ENCODE results near the gene ZNF358.

DNA sequence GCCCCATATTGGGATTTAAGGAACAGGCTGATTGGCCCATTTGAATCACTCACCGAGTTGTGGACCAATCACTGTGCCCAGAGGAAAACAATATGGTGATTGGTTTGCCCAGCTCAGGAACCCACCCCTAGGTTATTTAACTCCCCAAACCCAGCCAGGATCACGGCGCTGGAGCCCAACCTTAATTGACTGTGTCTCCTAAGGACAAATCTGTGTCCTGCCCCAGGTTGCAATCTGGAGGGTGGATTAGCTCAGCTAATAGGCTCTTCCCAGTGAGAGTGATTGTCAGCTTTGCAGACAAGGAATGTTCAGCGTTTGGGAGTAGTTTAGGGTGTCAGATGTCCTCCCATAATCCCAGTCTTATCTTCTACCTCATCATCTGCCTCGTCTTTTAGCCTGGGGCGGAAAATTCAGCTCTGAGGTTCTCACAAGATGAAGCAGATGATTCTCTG lies 3.5 kb upstream of the ZNF358 start:
- TF ChIP-seq, protein P1, sequence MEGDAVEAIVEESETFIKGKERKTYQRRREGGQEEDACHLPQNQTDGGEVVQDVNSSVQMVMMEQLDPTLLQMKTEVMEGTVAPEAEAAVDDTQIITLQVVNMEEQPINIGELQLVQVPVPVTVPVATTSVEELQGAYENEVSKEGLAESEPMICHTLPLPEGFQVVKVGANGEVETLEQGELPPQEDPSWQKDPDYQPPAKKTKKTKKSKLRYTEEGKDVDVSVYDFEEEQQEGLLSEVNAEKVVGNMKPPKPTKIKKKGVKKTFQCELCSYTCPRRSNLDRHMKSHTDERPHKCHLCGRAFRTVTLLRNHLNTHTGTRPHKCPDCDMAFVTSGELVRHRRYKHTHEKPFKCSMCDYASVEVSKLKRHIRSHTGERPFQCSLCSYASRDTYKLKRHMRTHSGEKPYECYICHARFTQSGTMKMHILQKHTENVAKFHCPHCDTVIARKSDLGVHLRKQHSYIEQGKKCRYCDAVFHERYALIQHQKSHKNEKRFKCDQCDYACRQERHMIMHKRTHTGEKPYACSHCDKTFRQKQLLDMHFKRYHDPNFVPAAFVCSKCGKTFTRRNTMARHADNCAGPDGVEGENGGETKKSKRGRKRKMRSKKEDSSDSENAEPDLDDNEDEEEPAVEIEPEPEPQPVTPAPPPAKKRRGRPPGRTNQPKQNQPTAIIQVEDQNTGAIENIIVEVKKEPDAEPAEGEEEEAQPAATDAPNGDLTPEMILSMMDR (IDR thresholded peaks at IDR 0.05): no peak
- TF ChIP-seq POLR2AphosphoS5 (IDR thresholded peaks at IDR 0.05; ENCODE audit: low read depth, low read length) (no peak), SIN3A (IDR thresholded peaks at IDR 0.05; ENCODE audit: borderline replicate concordance, insufficient read depth, low read depth, low read length) (no peak)

Measured in Panc1 (cell line).